HG03045 (cell line): ENCODE measurements around the gene ANKZF1.
"Not testable (repeated sequence)": the region's sequence is repeated elsewhere in the genome, so short reads cannot be mapped to it uniquely, and the experiment has no call there.

Experiments used
- ATAC-seq: cut with Tn5 transposase; IDR thresholded peaks from one replicate; pipeline ENCODE4 v1.9.1; 2021; ENCODE audit warnings: mild to moderate bottlenecking, moderate library complexity; ENCODE audit not compliant: unreplicated experiment

Gene ANKZF1

DNA sequence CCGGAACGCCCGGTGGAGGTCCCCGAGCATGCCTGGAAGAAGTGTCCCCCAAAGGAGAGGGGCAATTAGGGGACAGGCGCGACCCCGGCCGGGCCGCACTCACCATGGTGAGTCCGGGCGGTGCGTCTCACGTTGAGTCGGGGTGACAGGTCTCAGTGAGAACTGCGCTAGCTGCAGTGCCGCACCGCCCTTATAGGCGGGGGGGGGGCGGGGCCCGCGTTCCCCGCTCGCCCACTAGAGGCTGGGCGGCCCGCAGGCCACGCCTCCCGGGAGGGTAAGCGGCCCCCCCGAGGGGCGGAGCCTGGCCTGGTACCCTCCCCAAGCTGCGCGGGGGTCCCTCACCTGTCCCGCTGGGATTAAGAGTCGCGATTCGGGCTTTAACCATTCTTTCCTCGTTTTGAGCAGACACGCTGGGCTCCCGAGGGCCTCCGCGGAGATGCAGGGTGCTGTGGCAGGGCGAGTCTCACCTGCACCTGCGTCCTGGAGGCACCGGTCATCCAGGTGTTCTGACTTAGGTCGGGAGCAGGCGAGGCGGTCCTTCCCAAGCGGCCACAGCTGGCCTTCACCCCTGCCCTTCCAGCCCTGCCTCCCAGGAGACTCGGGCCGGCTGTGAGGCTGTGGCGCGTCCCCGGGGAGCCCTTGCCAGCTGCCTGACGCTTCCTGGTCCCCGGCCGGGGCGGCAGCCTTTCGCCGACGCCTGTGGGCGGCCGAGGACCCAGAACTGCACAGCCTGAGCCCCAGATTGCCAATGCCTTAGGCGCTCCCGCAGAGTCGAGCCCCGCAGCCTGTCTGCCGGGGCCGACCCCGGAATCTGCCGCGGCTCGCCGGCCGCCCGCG is 24.4 kb downstream of the ANKZF1 start, which contains the start of gene TUBA4A:
TSS of gene TUBA4A (minus strand) at position 166 of the 837 bp plus-strand sequence. CDS start at position 106, 60 bp downstream.
- ATAC-seq: peak; percentile 59

DNA sequence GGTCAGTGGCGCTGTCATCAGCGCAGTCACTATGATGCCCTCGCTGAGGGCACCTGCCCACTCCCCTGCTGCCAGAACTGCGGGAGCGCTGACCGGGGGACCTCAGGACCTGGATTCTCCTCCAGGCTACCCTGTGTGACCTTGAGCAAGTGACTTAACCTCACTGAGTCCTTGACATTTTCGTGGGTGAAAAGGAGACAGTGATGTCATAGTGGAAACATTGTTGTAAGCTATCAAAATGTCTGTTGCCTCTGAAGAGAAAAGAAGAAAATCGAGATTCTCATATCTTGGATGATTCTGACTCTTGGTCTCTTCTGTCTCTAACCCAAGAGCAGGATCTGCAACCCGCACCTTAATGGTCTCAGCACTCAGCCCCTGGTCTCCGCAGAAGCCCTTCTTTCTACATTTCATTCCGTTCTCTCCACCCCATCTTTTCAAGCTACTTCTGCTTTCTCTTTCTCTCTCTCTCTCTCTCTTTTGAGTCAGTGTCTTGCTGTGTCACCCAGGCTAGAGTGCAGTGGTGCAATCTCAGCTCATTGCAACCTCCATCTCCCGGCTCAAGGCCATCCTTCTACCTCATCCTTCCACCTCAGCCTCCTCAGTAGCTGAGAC is 25.1 kb downstream of the ANKZF1 start:
- ATAC-seq: peak; percentile 23

DNA sequence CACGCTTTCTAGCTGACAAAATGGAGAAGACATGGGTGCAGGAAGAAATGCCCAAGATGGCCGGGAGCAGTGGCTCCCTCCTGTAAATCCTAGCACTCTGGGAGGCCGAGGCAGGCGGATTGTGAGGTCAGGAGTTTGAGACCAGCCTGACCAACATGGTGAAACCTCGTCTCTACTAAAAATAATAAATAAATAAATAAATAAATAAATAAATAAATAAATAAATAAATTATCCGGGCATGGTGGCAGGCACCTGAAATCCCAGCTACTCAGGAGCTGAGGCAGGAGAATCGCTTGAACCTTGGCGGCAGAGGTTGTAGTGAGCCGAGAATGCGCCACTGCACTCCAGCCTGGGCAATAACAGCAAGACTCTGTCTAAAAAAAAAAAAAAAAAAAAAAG is 29.3 kb downstream of the ANKZF1 start:
- ATAC-seq: not testable (repeated sequence)

DNA sequence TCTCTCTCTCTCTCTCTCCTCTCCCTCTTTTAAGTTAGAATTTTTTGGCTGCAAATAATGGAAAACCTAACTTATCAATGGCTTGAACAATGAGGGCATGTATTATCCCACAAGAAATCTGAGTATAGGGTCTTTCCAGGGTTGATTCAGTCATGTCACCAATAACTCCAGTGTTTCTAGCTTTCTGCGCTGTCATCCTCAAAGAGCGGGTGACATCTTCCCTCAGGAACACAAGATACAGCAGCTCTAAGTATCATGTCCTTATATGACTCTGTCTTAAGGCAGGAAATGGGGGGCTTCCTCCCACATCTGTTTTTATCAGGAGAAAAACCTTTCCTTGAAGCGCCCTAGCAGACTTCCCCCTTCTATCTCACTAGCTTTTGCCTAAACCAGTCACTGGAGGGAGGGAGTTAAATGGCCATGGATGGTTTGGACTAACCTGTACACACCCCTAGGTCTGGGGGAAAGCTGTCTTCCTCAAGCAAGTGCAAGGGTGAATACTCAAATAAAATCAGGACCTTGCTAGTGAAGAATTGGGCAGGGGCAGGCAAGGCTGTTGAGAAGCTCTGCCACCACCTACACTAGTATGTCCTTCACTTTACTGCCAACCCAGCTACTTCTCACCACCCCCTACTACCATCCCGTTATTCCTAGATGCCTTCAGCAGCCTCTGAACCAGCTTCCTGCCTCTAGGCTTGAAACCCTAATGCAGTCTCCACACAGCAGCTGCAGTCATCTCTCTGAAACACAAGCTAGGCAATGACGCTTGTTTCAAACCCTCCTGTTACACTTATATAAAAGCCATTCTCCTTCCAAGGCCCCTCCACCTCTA is 31.6 kb downstream of the ANKZF1 start:
- ATAC-seq: no peak

DNA sequence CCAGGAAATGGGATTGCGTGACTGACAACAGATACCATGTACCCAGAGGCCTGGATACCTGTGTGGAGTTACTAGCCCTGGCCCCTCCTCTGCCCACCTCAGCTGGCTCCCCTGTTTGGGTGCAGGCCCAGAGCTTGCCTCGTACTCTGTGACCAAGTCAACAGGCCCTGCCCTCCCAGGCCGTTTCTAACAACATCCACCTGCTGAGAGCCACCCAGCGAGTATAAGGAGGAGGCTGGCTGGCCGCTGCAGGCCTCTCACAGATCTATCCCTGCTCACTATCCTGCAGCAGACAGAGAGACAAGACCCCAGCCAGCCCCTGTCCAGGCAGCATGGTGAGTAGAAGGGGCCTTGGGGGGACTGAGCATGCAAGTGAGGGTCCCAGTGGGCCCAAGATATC is 36.6 kb downstream of the ANKZF1 start:
- ATAC-seq: no peak

DNA sequence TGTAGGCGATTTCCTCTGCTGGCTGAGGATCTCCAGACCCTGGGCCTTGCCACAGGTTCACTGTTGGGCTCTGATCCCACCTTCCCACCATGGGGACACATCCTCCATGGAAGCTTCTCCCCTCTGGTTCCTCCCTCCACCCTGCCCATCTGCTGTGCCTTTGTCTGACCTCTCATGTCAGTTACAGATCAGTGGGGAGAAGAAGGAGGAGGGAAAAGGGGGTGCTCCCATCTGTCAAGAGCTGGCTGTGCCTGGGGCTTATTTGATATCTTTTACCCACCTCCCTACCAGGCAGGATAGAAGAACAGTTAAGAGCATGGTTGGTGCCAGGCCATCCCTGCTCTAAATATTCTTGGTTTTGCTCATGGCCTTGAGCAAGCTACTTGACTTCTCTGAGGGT is 37.3 kb downstream of the ANKZF1 start:
- no peak for ATAC-seq

DNA sequence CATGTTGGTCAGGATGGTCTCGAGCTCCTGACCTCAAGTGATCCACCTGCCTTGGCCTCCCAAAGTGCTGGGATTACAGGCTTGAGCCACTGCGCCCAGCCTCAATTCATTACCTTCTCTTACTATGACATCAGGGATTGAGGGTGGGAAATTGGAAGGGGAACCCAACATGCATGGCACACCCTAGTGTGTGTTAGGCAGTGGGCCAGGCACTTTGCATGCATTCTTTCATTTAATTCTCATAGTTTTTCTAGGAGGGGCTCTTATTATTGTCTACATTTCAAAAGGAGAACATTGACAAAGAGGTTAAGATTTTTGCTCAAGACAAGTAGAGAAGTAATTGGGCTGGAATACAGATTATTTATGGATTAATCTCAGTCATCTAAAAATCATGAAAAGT is 38.7 kb downstream of the ANKZF1 start:
- ATAC-seq: no peak

DNA sequence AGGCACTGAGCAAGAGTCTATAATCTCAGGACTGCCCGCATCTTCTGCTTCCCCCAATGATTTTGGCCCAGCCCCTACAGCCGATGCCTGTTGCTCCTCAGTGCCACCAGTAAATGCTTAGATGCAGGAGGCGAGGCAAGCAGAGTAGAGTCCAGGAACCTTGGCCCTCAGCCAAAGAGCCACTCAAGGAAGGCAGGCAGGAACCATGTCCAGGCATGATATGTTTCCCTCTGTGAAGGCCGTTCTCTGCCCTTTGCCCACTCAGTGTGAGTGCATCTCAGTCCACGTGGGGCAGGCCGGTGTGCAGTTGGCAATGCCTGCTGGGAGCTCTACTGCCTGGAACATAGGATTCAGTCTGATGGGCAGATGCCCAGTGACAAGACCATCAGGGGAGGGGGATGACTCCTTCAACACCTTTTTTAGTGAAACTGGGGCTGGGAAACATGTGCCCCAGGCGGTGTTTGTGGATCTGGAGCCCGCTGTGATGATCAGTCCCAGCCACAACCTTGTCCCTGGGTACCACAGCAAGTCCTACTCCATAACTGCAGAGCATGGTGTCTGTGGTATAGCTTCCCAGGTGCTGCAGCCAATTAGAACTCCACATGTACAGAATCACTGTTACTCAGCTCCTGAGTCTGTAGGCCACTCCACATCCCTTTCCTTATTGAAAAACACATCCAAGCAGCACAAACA is 39.9 kb downstream of the ANKZF1 start:
- ATAC-seq: no peak

DNA sequence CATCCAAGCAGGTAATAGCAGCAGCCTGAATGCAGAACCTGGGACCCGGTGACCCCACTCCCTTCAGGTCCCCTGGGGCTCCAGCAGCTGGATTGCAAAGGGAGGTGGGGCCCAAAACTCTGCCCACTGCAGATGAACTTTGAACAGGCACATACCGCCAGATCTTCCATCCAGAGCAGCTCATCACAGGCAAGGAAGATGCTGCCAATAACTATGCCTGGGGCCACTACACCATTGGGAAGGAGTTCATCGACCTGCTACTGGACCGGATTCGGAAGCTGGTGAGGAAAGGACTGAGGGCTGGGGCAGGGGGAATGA is 40.4 kb downstream of the ANKZF1 start:
- ATAC-seq: no peak

DNA sequence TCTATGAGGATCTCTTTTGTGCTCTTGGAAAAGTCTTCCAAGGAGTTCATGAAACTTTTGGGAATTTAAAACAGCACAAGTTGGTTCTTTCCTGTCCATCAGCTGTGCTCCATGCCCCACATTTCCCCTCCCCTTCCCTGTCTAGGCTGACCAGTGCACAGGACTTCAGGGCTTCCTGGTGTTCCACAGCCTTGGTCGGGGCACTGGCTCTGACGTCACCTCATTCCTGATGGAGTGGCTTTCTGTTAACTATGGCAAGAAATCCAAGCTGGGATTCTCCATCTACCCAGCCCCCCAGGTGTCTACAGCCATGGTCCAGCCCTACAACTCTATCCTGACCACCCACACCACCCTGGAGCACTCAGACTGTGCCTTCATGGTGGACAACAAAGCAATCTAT is 41.4 kb downstream of the ANKZF1 start:
- no peak for ATAC-seq

DNA sequence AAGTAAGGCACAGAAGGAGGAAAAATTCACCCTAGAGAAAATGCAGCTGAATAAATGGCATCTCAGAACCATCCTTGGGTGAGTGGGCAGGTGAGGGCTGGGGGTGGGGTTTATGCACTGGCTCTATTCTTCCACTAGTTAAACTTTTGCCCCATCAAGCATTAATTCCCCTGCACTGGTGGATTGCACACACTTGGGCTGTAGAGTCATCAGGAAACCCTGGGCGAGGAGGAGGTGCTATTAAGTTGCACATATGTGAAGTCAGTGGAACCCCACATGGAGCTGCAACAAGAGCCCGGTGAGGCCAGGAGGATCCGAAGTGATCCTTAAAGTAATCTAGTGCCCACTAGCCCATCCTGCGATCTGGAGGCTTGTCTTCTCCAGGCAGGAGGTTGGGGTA is 42.8 kb downstream of the ANKZF1 start:
- ATAC-seq: no peak

DNA sequence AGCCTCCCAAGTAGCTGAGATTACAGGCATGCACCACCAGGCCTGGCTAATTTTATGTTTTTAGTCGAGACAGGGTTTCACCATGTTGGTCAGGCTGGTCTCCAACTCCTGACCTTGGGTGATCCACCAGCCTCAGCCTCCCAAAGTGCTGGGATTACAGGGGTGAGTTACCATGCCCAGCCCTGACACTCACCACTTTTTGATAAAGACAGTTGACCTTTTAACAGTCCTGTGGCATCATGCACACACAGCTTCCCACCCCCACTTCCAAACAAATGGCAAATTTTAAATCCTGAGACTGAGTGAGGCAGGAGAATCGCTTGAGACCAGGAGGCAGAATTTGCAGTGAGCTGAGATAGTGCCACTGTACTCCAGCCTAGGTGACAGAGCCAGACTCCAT is 43.4 kb downstream of the ANKZF1 start:
- ATAC-seq: no peak

DNA sequence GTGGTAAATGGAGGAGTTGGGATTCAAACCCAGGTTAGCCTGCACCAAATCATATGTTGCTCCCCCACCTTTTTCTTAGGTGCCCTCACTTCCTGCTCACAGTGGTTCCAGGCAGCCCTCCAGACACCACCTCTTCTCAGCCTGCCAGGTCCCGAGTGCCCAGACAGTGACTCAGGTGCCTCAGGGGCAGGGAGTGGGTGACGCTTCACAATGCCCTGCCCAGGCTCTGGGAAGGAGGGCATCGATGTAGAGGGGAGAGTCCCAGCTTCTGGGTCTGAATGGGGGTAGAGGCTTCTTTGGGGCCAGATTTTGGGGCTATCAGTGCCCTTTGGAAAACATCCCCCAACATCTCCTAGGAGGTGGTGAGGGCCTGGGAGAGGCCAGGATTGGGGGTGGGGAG is 44.3 kb downstream of the ANKZF1 start:
- ATAC-seq: no peak

DNA sequence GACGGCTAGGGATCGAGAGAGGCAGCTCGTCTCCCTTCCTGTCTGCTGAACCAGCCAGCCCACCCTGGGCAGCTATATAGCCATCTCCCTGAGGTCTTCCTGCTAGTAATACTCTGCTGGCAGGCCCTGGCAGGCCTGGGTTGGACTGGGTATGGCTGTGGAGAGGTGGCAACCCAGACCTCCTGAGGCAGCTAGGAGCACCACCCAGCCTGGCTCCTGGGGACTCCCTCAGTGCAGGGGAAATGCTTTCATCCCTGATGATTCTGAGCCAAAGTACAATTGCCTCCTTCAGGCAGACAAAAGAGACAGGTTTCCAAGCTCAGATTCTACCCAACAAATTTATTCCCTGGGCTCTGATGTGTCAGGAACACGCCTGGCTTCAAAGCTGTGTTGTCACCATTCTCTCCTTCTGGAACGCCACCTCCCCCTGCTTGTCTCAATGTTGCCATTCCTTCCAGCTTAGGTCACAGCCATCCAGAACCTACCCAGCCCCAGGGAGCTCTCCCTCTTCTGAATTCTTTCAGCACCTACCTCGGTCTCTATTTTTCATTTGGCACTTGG is 44.8 kb downstream of the ANKZF1 start:
- no peak for ATAC-seq

DNA sequence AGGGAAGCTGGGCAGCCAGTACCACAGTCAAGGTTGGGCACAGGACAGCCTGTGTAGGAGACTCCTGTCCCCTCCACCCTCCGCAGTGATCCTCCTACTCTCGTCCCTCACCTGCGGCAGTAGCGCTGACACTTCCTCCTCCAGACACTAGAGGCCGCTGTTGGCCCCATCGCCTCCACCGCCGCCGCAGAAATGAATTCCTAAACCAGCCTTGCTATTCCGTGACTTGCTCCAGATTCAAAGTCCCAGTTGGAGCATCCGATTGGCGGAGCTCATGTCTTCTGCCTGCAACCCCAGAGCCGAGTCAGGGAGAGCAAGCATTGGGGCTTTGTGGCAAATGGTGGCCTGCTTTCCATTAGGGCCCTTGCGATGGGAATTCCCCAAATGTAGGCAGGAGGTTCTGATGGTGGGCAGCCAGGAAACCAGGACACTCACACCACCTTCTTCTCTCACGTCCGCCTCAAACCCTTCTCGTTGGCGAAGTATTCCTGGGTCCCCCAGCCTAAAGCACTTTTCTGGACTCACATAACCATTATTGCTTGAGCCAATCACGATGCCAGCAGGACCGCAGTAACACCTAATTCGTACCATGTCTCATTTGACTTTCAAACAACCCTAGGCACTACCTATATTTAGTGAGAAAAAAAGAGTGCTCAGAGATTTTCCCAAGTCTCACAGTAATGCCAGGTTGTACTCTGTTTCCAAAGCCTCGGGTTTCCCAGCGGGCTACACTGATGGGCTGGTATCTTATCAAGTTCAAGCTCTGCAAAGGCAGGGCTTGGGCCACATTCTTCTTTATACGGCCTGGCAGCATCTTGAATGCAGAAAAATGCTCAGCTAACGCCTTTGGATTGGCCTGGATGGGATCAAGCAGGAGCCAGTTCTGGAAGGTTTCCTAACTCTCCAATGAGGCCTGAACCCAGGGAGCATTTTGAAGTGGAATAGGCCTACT is 48.4 kb downstream of the ANKZF1 start:
- peak; percentile 18 for ATAC-seq

DNA sequence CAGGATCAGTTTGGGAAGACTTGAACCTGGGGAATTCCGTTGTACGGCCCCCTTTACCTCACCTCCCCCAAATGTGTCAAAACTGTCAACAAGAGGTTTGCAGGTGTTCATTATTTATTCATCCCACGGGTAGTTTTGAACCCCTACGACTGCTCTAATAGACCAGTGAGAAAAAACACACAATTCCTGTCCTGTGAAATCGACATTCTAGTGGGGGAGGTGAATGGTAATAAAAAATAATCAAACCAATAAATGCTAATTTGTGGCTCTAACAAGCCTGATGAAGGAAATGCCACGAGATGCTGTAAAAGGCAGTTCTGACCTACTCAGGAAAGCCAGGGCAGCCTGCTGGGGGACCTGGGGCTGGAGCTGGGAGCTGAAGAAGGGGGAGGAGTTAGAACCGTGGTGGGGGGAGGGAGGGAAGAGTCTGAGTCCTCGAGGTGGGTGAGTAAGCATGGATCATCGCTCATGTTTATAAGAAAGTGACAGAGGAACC is 49.1 kb downstream of the ANKZF1 start:
- ATAC-seq: no peak

DNA sequence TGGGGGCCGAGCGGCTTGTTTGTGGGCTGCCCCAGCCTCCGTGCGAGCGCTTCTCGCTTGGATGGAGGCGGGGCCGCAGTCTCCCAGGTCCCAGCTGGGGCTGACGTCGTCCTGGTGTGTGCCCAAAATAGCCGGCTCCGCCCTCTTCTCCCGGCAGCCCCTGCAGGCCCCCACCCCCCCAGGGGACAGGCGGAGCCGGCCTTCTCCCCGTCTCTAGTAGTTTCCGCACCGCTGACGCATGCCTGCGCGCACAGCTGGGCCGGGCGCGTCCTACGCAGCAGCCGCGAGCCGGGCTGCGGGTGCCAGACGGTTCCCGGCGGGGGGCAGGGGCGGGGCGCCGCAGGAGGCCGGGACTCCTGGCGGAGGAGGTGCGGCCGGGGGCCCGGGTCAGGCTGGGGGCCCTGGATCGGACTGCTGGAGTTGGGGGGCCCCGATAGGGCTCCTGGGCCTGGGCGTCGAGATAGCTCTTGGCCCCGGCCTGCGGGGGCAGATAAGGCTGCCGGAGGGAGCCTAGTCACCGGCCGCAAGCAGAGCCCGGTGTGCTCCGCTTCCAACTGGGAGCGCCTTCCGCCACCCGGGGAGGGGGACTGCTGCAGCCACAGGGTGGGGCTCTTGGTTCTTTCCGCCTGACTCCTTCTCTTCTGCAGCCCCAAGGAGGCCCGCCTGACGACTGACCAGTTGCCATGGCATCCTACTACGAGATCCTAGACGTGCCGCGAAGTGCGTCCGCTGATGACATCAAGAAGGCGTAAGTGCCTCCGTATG is 49.7 kb downstream of the ANKZF1 start, which contains the start of gene DNAJB2:
TSS of gene DNAJB2 (plus strand) at position 216 of the 765 bp plus-strand sequence. CDS start at position 684, 468 bp downstream.
- peak; percentile 83 for ATAC-seq

DNA sequence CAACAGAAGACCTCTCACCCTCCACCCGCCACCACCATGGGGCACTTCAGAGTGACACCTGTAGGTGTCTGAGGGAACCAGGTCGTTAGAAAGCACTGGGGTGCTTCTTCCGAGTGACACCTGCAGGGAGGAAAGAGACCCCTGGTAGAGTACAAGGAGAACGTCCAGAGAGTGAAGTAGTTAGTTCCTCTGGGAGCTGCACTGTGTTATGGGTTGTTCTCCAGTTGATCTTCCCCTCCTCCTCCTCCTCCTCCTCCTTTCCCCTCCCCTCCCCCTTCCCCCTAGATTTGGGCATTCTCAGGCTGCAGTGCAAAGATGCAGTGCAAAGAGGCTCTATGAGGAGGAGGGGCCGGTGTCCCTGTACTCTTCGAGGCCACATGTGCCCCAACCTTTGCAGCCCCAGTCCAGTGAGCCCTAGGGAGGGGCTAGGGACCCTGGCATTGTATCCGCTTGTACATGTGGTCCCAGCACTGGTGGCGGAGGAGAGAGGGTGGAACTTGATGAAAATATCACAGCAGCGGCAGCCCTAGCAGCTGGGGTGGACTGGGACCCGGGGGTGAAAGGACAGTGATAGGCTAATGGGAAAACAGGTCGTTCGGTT is 50.4 kb downstream of the ANKZF1 start:
- ATAC-seq: no peak
